ENCODE data around the gene DGCR8.

DGCR8 gene

GRCh38 chr22:20101638-20102037, 21.6 kb downstream of the DGCR8 start:
- DNase-seq (ENCODE audit: low read depth): no peak

GRCh38 chr22:20102203-20102780, 22.3 kb downstream of the DGCR8 start:
- no peak for TF ChIP-seq CTCF (IDR thresholded peaks at IDR 0.05; ENCODE audit: control insufficient read depth, extremely low read depth, insufficient read depth)
- no peak overlapping the region for H3K4me3 ChIP-seq (ENCODE audit: low read depth, low read length)

More at GRCh38 chr22:20101638-20102037, 21.6 kb downstream of the DGCR8 start:
- TF ChIP-seq CTCF (IDR thresholded peaks at IDR 0.05; ENCODE audit: control insufficient read depth, extremely low read depth, insufficient read depth): no peak
- H3K4me3 ChIP-seq (ENCODE audit: low read depth, low read length): no peak overlapping the region

GRCh38 chr22:20105456-20106204, 25.6 kb downstream of the DGCR8 start:
- no peak for TF ChIP-seq CTCF (IDR thresholded peaks at IDR 0.05; ENCODE audit: control insufficient read depth, extremely low read depth, insufficient read depth)
- DNase-seq (ENCODE audit: low read depth): no peak
- no peak overlapping the region for H3K4me3 ChIP-seq (ENCODE audit: low read depth, low read length)

More at GRCh38 chr22:20102203-20102780, 22.3 kb downstream of the DGCR8 start:
- DNase-seq (ENCODE audit: low read depth): no peak

GRCh38 chr22:20106205-20106848, 26.3 kb downstream of the DGCR8 start:
- DNase-seq (ENCODE audit: low read depth): no peak
- TF ChIP-seq CTCF (IDR thresholded peaks at IDR 0.05; ENCODE audit: control insufficient read depth, extremely low read depth, insufficient read depth): no peak
- H3K4me3 ChIP-seq (ENCODE audit: low read depth, low read length): no peak overlapping the region

- no peak overlapping the region for H3K4me3 ChIP-seq (ENCODE audit: low read depth, low read length)
- TF ChIP-seq CTCF (IDR thresholded peaks at IDR 0.05; ENCODE audit: control insufficient read depth, extremely low read depth, insufficient read depth): no peak
- DNase-seq (ENCODE audit: low read depth): no peak
These were observed 26.8 kb downstream of the DGCR8 start for GRCh38 chr22:20106849-20107237.

- DNase-seq (ENCODE audit: low read depth): no peak
- no peak for TF ChIP-seq CTCF (IDR thresholded peaks at IDR 0.05; ENCODE audit: control insufficient read depth, extremely low read depth, insufficient read depth)
- no peak overlapping the region for H3K4me3 ChIP-seq (ENCODE audit: low read depth, low read length)
These were observed 27.4 kb downstream of the DGCR8 start for GRCh38 chr22:20107471-20107901.

All from LNCaP clone FGC (cell line).